A673 (cell line): Measurements from ENCODE around the gene CFAP58. TPM values are rescaled to one million over a fixed set of nuclear protein-coding genes. Genes with fewer than 3 reads are reported as not detected.

Source experiments
- BruUV-seq: library from RNA; stranded (reverse); fragments of 400-500 nt; replicated peaks from 2 replicates; lab custom pipeline; 2021; lab: Mats Ljungman, UMichigan
- CTCF ChIA-PET: fragments of 300-600 bp; sonication (Branson Sonifier 250); formaldehyde crosslinking; loops from one replicate; lab custom pipeline; 2022; ENCODE audit warnings: antibody characterized with exemption; lab: Charles Lee
- POLR2A ChIA-PET: fragments of 300-600 bp; sonication (Branson Sonifier 250); formaldehyde crosslinking; loops from one replicate; lab custom pipeline; 2022; ENCODE audit warnings: antibody characterized with exemption; ENCODE audit not compliant: low non-redundant PET; lab: Charles Lee
- DNase-seq: peaks from one replicate; pipeline ENCODE4 v3.0.0-alpha.2; 2015; ENCODE audit warnings: low spot score
- H3K27ac ChIP-seq: fragments of 200-600 bp; sonication (generic); 2 replicates; pipeline ENCODE4 v1.5.1; 2016; ENCODE audit warnings: mixed run types, low read depth, mild to moderate bottlenecking, mixed read lengths, antibody characterized with exemption, low read length; ENCODE audit not compliant: poor library complexity, severe bottlenecking
- H3K27me3 ChIP-seq: fragments of 200-600 bp; sonication (generic); replicated peaks from 2 replicates; pipeline ENCODE4 v1.6.1; 2017; ENCODE audit warnings: mixed run types, low read depth, mild to moderate bottlenecking, mixed read lengths, antibody characterized with exemption, low read length; ENCODE audit not compliant: insufficient read depth, poor library complexity
- H3K36me3 ChIP-seq: fragments of 200-600 bp; sonication (generic); 2 replicates; pipeline ENCODE4 v1.6.1; 2016; ENCODE audit warnings: mixed run types, mild to moderate bottlenecking, mixed read lengths, antibody characterized with exemption, low read length; ENCODE audit not compliant: insufficient read depth, poor library complexity, severe bottlenecking
- H3K4me1 ChIP-seq: fragments of 200-600 bp; sonication (generic); 2 replicates; pipeline ENCODE4 v1.6.1; 2017; ENCODE audit warnings: mixed run types, mild to moderate bottlenecking, mixed read lengths, antibody characterized with exemption, low read length; ENCODE audit not compliant: insufficient read depth, poor library complexity, severe bottlenecking
- H3K4me3 ChIP-seq: fragments of 200-600 bp; sonication (generic); 2 replicates; pipeline ENCODE4 v1.5.1; 2016; ENCODE audit warnings: low read depth, mixed run types, mild to moderate bottlenecking, mixed read lengths, low read length; ENCODE audit not compliant: poor library complexity, severe bottlenecking
- H3K9me3 ChIP-seq: fragments of 200-600 bp; sonication (generic); 2 replicates; pipeline ENCODE4 v1.6.1; 2016; ENCODE audit warnings: mixed run types, low read depth, mild to moderate bottlenecking, mixed read lengths, antibody characterized with exemption, low read length; ENCODE audit not compliant: poor library complexity, severe bottlenecking
- CTCF ChIP-seq: fragments of 300-800, 200-600 bp; sonication (generic); conservative IDR thresholded peaks from 2 replicates; pipeline ENCODE4 v1.5.1; 2017; ENCODE audit warnings: low read depth, mild to moderate bottlenecking, antibody characterized with exemption, low read length, moderate library complexity, mixed read lengths
- EZH2 ChIP-seq: fragments of 200-600 bp; sonication (generic); IDR thresholded peaks from 2 replicates; pipeline ENCODE4 v1.6.1; 2017; ENCODE audit warnings: borderline replicate concordance, low read depth, mild to moderate bottlenecking, mixed read lengths, antibody characterized with exemption, low read length; ENCODE audit not compliant: poor library complexity, severe bottlenecking
- intact Hi-C: fragments of 100-400 bp; cut with micrococcal nuclease; formaldehyde crosslinking; loops from one replicate; pipeline ENCODE4 v1.10.0; 2022; ENCODE audit not compliant: unreplicated experiment
- total RNA-seq: library from RNA; stranded (reverse); gene quantifications from 2 replicates; pipeline ENCODE4 v1.2.3, GENCODE V29; 2021

Gene CFAP58
- total RNA-seq, 1 experiment from 2014 or later: 0.17 TPM

- no peaks in the 10 kb centered on the region for H3K27me3 ChIP-seq
- DNase-seq: peak; percentile 82
- peak; percentile 69 for TF ChIP-seq CTCF
- TF ChIP-seq EZH2: no peak
- peaks cover 8% of the 10 kb centered on the region for H3K4me1 ChIP-seq
- no peak overlapping the region for H3K4me3 ChIP-seq
- no peaks in the 10 kb centered on the region for H3K36me3 ChIP-seq
- intact Hi-C loops: loop anchor here (1.0 kb wide), 2 partner anchors 45 to 59 kb away; no protein-coding TSS in a partner anchor
- no peak overlapping the region for H3K27ac ChIP-seq
- ChIA-PET POLR2A (no interaction called here), CTCF (interaction anchor here (1.8 to 3.5 kb wide), 3 partner anchors 44 to 75 kb away, joined by 5 to 18 read pairs (median 7); no protein-coding TSS in a partner anchor)
- H3K9me3 ChIP-seq: no peaks in the 10 kb centered on the region
- no TSS peak for BruUV-seq
These were observed 3.5 kb upstream of the CFAP58 start for GRCh38 chr10:104350127-104350635.

GRCh38 chr10:104351061-104351702 is 2.5 kb upstream of the CFAP58 start:
- no peak for TF ChIP-seq EZH2
- TF ChIP-seq CTCF: no peak
- intact Hi-C loops: no loop called here
- Histone ChIP-seq H3K27me3 (no peaks in the 10 kb centered on the region), H3K27ac (no peak overlapping the region), H3K9me3 (no peaks in the 10 kb centered on the region), H3K4me1 (peaks cover 8% of the 10 kb centered on the region), H3K36me3 (no peaks in the 10 kb centered on the region), H3K4me3 (no peak overlapping the region)
- ChIA-PET CTCF (interaction anchor here (0.9 to 3.5 kb wide), 4 partner anchors 45 to 76 kb away, joined by 3 to 18 read pairs (median 6); no protein-coding TSS in a partner anchor), POLR2A (no interaction called here)
- DNase-seq: no peak
- BruUV-seq: no TSS peak

GRCh38 chr10:104351919-104352318 is 1.7 kb upstream of the CFAP58 start:
- intact Hi-C loops: no loop called here
- CTCF ChIA-PET: interaction anchor here (0.9 to 3.5 kb wide), 3 partner anchors 46 to 77 kb away, joined by 3 to 18 read pairs (median 7); no protein-coding TSS in a partner anchor
- Histone ChIP-seq H3K9me3 (no peaks in the 10 kb centered on the region), H3K27me3 (no peaks in the 10 kb centered on the region), H3K27ac (no peak overlapping the region), H3K4me3 (no peak overlapping the region), H3K36me3 (no peaks in the 10 kb centered on the region), H3K4me1 (peaks cover 8% of the 10 kb centered on the region)
- BruUV-seq: no TSS peak
- POLR2A ChIA-PET: no interaction called here
- TF ChIP-seq CTCF (no peak), EZH2 (no peak)
- DNase-seq: no peak
